K562 (cell line): Measurements from ENCODE around the gene C11orf54. TPM values are rescaled to one million over a fixed set of nuclear protein-coding genes. Genes with fewer than 3 reads are reported as not detected.

Experiments
- BHLHE40 ChIP-seq: IDR thresholded peaks from 2 replicates; pipeline ENCODE4 v1.6.1; 2011; ENCODE audit warnings: low read length, improper control_type of control experiment
- GATAD2B ChIP-seq: fragments of 450-650 bp; IDR thresholded peaks from 2 replicates; pipeline ENCODE4 v1.6.1; 2017; ENCODE audit warnings: mild to moderate bottlenecking, borderline replicate concordance
- HDAC6 ChIP-seq: IDR thresholded peaks from 2 replicates; pipeline ENCODE4 v1.6.1; 2012; ENCODE audit warnings: low read depth, mild to moderate bottlenecking, control low read depth, inconsistent platforms, low read length, moderate library complexity
- JUN ChIP-seq, 2 experiments: sonication (generic) in 1 of 2; formaldehyde crosslinking in 1 of 2; IDR thresholded peaks; 2 replicates each; pipeline versions ENCODE4 v1.6.1 to v1.8.0; 2012 to 2022; ENCODE audit warnings: borderline replicate concordance in 2 of 2, mild to moderate bottlenecking in 2 of 2, improper control_type of control experiment in 1 of 2, low read depth in 1 of 2, low read length in 1 of 2, missing genetic modification reagents in 1 of 2
- KLF1 ChIP-seq: fragments of 450-650 bp; IDR thresholded peaks from 2 replicates; pipeline ENCODE4 v1.6.1; 2016; ENCODE audit warnings: missing genetic modification characterization, missing compliant biosample characterization
- KLF6 ChIP-seq: fragments of 250-450 bp; sonication (Bioruptor Pico); IDR thresholded peaks from 2 replicates; pipeline ENCODE4 v1.4.0; 2020; ENCODE audit warnings: mild to moderate bottlenecking, moderate library complexity, borderline replicate concordance
- NCOA2 ChIP-seq, 2 experiments: fragments of 450-650 bp; IDR thresholded peaks; 2 replicates each; pipeline ENCODE4 v1.6.1; 2018; ENCODE audit warnings: mild to moderate bottlenecking in 2 of 2, moderate library complexity in 1 of 2; ENCODE audit not compliant: partially characterized antibody in 2 of 2
- PHTF2 ChIP-seq: fragments of 250-450 bp; sonication (Bioruptor Pico); IDR thresholded peaks from 2 replicates; pipeline ENCODE4 v1.5.0; 2021; ENCODE audit warnings: mild to moderate bottlenecking
- PREB ChIP-seq: sonication (generic); formaldehyde crosslinking; IDR thresholded peaks from 2 replicates; pipeline ENCODE4 v1.8.1; 2023; ENCODE audit warnings: mild to moderate bottlenecking, missing genetic modification reagents
- SNIP1 ChIP-seq: fragments of 450-650 bp; IDR thresholded peaks from 2 replicates; pipeline ENCODE4 v1.7.1; 2017; ENCODE audit warnings: low read depth, mild to moderate bottlenecking
- THAP12 ChIP-seq: fragments of 250-450 bp; sonication (Bioruptor Pico); IDR thresholded peaks from 2 replicates; pipeline ENCODE4 v1.9.0; 2021; ENCODE audit warnings: mild to moderate bottlenecking, inconsistent platforms
- ZBTB11 ChIP-seq, 3 experiments: fragments of 200-800 bp in 1 of 3; fragments of 250-450 bp in 1 of 3; fragments of 450-650 bp in 1 of 3; sonication (Bioruptor Pico) in 1 of 3; sonication (Bioruptor generic) in 1 of 3; formaldehyde crosslinking in 1 of 3; IDR thresholded peaks; 2 replicates each; pipeline versions ENCODE4 v1.6.1 to v1.8.0; 2016 to 2022; ENCODE audit warnings: mild to moderate bottlenecking in 2 of 3, missing genetic modification characterization in 2 of 3, missing compliant biosample characterization in 1 of 3, moderate library complexity in 1 of 3
- ZFP1 ChIP-seq: fragments of 450-650 bp; formaldehyde crosslinking; IDR thresholded peaks from 2 replicates; pipeline ENCODE4 v1.4.0; 2020; ENCODE audit warnings: mild to moderate bottlenecking, mixed read lengths
- ZNF175 ChIP-seq: fragments of 200-800 bp; sonication (Bioruptor generic); IDR thresholded peaks from 2 replicates; pipeline ENCODE4 v1.6.1; 2016; ENCODE audit warnings: low read depth, mild to moderate bottlenecking, missing genetic modification characterization, missing compliant biosample characterization
- ZNF830 ChIP-seq: fragments of 250-450 bp; sonication (Bioruptor Pico); IDR thresholded peaks from 2 replicates; pipeline ENCODE4 v1.5.0; 2021; ENCODE audit warnings: mild to moderate bottlenecking
- polyA plus RNA-seq, 8 experiments: library from polyadenylated mRNA; depleted of rRNA in 4 of 8; stranded (reverse) in 5 of 8; unstranded in 3 of 8; fragments of >200 nt; fragmentation: Nextera tagmentation in 2 of 8; fragmentation: Illumina TruSeq in 1 of 8; extraction: Ambion mirVana in 2 of 8; extraction: Trizol in 1 of 8; gene quantifications; 2 replicates each; pipeline versions ENCODE4 v1.2.1 to v1.2.3, GENCODE V29; 2011 to 2014; ENCODE audit warnings: inconsistent platforms in 1 of 8, missing spikeins in 1 of 8
- total RNA-seq, 7 experiments: library from RNA; depleted of rRNA in 6 of 7; stranded (reverse); fragments of >200 nt in 6 of 7; fragmentation: Illumina TruSeq in 2 of 7; extraction: Trizol in 2 of 7; gene quantifications; 2 replicates each; pipeline versions ENCODE4 v1.2.1 to v1.2.3, GENCODE V29; 2011 to 2021; ENCODE audit warnings: low replicate concordance in 1 of 7

C11orf54 gene
- total and polyA plus RNA-seq, 9 of the 15 experiments (the other 6 are each of a cell fraction or from before 2014, with no cell fraction given): 13.4 to 33.0 (median 23.1) TPM

DNA sequence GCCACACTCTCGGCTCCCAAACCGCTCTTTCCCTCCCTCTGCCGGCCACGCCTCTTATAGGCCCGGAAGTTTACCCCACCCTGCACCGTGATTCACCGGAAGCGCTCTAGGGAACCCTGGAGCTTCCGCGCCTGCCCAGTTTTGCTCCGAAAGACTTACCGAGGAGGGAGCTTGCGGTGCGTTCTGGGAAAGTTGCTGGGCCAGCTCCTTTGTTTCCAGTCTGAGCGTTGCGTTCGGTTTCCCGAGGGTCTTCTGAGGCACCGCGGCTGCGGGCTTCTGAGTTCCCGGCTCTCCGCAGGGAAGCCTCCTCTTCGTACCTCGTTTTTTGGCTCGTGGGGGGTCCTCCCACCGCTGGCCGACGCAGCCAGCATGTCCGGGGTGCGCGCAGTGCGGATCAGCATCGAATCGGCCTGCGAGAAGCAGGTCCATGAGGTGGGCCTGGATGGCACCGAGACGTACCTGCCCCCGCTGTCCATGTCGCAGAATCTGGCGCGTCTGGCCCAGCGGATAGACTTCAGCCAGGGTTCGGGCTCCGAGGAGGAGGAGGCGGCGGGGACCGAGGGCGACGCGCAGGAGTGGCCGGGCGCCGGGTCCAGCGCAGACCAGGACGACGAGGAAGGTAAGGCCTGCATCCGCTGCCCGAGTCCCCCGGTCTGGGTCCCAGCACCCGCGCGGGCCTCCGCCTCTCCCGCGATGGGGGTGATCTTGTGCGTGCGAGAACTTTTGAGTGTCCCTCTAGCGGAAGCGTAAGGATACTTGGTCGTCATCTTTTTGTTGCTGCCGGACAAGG lies 42.9 kb downstream of the C11orf54 start, which contains the start of gene MED17 (continued):
- TF ChIP-seq THAP12 (CRISPR knock-in tag): no peak
- TF ChIP-seq SNIP1: no peak
- no peak for TF ChIP-seq HDAC6
- no peak for TF ChIP-seq BHLHE40
- no peak for TF ChIP-seq NCOA2 (IDR thresholded peaks at IDR 0.05; ENCODE audit: partially characterized antibody in 2 of 2)
- TF ChIP-seq PHTF2 (CRISPR knock-in tag): no peak
- TF ChIP-seq ZNF175 (CRISPR knock-in tag): 0 out of 2 replicates have a peak, but pooled peaks have one; percentile 17
- TF ChIP-seq GATAD2B: no peak
- TF ChIP-seq ZFP1 (CRISPR knock-in tag): no peak
- TF ChIP-seq KLF1 (tag): 0 out of 2 replicates have a peak, but pooled peaks have one; percentile 45
- TF ChIP-seq ZNF830: no peak
- TF ChIP-seq ZBTB11 (CRISPR knock-in tag; IDR thresholded peaks at IDR 0.05): peak in 2 of 3 experiments; percentile 51 to 82; a peak in 2 of 6 replicates
- peak; percentile 39; the same call in 1 of the 2 replicates for TF ChIP-seq JUN (IDR thresholded peaks at IDR 0.05; ENCODE audit: borderline replicate concordance, low read depth, low read length)
- TF ChIP-seq JUN (CRISPR knock-in tag; IDR thresholded peaks at IDR 0.05; ENCODE audit: borderline replicate concordance): no peak
- TF ChIP-seq KLF6 (CRISPR knock-in tag): peak; percentile 88; the same call in 1 of the 2 replicates
- peak; percentile 84; the same call in 1 of the 2 replicates for TF ChIP-seq PREB (CRISPR knock-in tag)
